KOPT-K1 (cell line): ENCODE results near the gene MRPS31.
"Not testable (repeated sequence)": the region's sequence is repeated elsewhere in the genome, so short reads cannot be mapped to it uniquely, and the experiment has no call there.

ENCODE experiments used
- H3K27ac ChIP-seq: fragments of 200-600 bp; sonication (generic); 2 replicates; pipeline ENCODE4 v1.5.1; 2016; ENCODE audit warnings: antibody characterized with exemption, mild to moderate bottlenecking, low read depth, low read length; ENCODE audit not compliant: poor library complexity, severe bottlenecking
- H3K36me3 ChIP-seq: fragments of 200-600 bp; sonication (generic); 2 replicates; pipeline ENCODE4 v1.5.1; 2017; ENCODE audit warnings: antibody characterized with exemption, mild to moderate bottlenecking, low read length, moderate library complexity; ENCODE audit not compliant: insufficient read depth
- H3K9me3 ChIP-seq: fragments of 200-600 bp; sonication (generic); 2 replicates; pipeline ENCODE4 v1.5.1; 2017; ENCODE audit warnings: antibody characterized with exemption, low read length, mild to moderate bottlenecking; ENCODE audit not compliant: insufficient read depth, poor library complexity, severe bottlenecking

The MRPS31 gene

DNA sequence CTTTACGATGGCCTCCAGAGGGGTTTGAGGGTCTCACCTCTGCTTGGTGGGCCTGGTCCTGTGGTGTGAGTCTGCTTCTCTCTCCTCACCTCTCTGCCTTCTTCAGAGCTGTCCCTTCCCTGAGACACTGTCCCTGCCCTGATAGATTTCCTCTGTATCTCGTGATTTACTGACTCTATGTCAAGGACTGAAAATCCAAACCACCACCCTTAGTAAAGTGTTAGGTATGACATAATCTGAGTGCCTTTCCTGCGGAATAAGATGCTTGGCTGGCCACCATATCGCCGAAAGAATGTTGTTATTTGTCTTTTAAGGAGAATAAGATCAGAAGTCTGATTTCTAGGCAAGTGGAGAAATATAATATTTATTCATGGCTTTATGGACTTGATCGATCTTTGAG, 25.7 kb upstream of the MRPS31 start:
- Histone ChIP-seq H3K9me3 (no peaks in the 10 kb centered on the region), H3K27ac (no peak overlapping the region), H3K36me3 (peaks cover 73% of the 10 kb centered on the region)

DNA sequence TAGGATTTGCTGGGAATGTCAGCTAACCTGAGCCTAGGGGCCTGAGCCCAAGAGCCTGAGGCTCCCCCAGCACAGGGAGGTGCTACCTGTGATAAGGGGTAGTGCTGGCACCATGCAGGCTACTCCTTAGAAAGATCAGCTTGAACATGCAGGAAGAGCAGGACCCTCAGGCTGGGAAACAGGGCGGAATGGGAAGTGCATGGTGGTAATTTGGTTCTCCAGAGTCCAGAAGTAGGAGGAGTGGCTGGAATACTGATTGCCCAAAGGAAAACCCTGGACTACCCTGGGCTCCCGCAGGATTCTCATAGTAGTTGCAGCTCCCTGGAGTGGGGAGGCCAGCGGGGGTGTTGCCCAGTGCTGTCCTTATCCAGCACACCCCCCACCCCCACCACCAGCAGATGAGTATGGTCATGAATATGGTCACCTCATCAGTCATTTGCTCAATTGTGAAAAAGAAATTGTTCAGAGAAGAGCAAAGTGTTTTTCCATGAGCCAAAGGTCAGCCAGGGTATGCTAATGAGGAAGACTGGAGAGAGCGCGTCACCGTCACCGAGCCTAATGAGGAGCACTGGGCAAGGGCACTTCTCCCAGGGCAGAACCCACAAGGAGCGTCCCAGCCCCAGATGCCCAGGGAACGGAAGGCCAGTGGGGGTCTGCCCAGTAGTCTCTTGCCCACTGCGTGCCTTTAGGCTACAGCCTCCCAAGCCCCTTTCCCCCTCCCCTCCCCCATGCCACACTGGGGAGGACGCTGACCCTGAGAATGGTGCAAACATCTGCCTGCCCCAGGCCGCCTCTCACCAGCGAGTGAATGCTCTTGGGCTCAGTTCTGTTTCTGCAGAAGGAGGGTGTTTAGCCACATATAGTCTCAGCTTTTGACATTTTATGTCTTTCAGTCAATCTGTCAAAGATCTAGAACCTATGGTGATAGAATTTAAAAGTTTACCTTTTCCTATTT, 23.7 kb upstream of the MRPS31 start:
- H3K9me3 ChIP-seq = no peaks in the 10 kb centered on the region
- no peak overlapping the region for H3K27ac ChIP-seq
- H3K36me3 ChIP-seq = peaks cover 54% of the 10 kb centered on the region

DNA sequence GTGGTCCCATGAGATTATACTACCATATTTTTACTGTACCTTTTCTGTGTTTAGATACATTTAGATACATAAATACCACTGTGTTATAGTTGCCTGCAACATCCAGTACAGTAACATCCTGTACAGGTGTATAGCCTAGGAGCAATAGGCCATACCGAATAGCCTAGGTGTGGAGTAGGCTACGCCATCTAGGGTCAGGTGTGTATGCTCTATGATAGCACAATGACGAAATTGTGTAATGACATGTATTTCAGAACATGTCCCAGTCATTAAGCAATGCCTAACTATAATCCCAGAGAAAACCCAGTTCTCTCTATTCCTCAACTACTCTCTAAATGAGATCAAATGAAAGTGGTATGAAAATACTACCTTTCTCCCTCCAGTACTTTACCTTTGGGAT, 22.3 kb upstream of the MRPS31 start:
- peaks cover 40% of the 10 kb centered on the region; the same call in 1 of the 2 replicates for H3K36me3 ChIP-seq
- H3K27ac ChIP-seq = peak overlapping the region; percentile 56
- H3K9me3 ChIP-seq = no peaks in the 10 kb centered on the region

DNA sequence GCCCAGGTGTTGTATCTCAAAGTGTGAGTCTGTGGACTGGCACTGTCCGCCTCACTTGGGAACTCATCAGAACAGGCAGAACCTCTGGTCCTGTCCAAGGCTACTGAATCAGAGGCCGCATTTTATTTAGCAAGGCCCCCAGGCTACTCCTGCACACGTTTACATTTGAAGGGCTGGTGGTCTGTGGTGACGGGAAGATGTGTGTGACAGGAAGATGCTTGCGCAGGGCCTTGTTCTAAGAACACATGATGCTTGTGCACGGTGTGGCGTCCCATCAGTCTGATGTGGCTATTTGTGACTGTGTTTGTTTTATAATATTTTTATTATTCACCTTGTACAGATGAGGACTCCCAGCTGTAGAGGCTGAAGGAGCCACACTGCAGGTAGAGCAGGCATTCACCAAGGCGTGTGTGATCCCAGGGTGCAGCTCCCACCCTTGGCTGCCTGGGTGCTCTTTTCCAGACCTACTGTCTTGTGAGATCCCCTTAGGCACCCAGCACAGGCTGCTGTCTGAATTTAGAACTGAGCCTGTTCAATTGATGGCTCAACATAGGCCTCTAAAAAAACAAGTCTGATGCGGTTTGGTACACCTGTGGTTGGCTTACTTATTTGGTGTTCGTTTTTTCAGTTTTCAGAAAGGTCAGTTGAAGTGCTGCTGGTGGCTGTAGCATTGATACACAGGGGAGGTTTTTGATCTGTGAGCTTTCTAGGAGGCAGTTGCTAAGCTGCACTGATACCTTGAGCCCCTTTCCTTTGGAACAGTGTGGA, 21.5 kb upstream of the MRPS31 start:
- Histone ChIP-seq H3K27ac (peak overlapping the region; percentile 56), H3K36me3 (peaks cover 39% of the 10 kb centered on the region; the same call in 1 of the 2 replicates), H3K9me3 (no peaks in the 10 kb centered on the region)

DNA sequence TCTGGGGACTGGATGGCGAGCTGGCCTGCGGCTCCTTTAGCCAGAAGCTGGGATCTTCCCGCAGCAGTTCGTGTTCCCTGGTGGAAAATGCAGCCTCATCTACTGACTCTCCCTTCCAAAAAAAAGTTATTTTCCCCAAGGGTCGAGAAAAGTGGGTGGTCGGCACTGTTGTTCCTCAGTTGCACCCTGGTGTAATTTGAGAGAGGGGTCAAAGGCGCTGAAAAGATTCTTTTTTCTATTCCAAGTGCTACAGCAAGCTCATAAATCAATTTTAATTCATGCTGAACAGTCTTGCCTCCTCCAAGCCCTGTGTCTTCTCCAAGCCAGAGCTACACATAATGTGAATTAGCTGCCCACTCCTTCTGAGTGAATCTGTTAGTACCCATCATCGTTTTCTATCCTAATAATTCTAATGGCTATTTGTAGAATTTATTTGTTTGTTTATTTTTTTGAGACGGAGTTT, 19.2 kb upstream of the MRPS31 start:
- Histone ChIP-seq H3K27ac (peak overlapping the region; percentile 71), H3K9me3 (no peaks in the 10 kb centered on the region), H3K36me3 (peaks cover 21% of the 10 kb centered on the region; the same call in 1 of the 2 replicates)

DNA sequence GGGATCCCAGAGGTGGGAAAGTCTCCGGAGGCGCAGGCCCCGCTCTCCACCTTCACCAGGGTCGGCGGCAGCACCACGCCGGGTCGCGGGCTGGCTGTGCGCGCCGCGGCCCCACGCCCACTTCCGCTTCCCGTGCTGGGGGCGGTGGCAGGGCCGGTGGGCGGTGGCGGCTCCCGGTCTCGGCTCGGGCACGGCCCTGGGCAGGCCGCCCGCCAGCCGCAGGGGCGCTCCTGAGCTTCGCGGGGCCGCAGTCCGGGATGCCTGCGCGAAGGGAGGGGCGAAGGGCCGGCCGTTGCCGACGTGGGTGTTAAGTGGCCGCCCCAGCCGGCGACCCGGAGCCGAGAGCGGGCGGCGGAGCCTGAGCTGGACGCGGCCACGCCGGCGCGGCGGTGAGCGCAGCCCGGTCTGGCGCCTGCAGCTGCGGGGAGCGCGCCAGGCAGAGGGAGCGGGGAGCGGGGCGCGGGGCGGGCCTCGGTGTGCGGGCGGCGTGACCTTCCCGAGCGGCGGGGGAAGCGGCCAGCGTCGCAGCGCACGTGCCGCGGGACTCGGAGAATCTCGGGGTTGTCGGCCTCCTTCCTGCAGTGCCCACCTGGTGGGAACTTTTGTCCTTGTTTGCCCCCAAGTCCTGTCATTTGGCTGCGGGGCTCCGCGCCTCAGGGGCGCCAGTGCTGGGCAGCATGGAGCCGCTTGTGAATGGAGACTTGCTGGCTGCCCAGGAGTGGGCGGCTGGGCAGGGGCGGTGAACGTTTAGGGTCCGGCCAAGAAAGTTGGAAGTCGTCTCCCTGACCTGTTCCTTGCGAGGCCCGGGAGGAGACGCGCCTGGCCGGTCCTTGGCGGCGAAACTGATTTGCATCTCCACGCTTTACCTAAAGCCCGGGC, 18.5 kb upstream of the MRPS31 start, which contains the start of gene SLC25A15:
SLC25A15 (plus strand) TSS at position 337 of the 879 bp plus-strand sequence. CDS start 3,616 bp downstream, outside the sequence.
- Histone ChIP-seq H3K9me3 (no peaks in the 10 kb centered on the region), H3K27ac (peak within 1 kb of the TSS; percentile 71), H3K36me3 (peaks cover 14% of the 10 kb centered on the region; the same call in 1 of the 2 replicates)

DNA sequence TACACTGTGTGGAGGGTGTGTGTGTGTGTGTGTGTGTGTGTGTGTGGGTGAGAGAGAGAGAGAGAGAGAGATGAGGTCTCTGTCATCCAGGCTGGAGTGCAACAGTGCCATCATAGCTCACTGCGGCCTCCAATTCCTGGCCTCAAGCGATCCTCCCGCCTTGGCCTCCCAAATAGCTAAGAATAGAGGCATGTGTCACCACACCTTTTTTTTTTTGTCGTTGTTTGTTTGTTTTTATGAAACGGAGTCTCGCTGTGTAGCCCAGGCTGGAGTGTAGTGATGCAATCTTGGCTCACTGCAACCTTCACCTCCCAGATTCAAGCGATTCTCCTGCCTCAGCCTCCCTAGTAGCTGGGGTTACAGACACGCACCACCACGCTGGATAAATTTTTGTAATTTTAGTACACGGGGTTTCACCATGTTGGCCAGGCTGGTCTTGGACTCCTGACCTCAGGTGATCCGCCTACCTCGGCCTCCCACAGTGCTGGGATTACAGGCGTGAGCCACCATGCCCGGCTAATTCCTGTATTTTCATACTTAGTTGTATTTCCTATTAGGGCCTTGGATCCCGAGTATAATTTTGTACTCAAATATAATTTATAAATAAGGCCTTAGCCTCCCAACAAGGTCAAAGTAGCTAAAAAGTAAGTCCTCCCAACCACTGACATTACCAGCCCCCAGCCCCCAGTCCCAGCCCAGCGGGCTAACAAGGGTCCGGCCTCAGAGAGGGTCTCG, 17.7 kb upstream of the MRPS31 start:
- not testable (repeated sequence) for H3K9me3 ChIP-seq, H3K36me3 ChIP-seq
- H3K27ac ChIP-seq = peak overlapping the region; percentile 71

DNA sequence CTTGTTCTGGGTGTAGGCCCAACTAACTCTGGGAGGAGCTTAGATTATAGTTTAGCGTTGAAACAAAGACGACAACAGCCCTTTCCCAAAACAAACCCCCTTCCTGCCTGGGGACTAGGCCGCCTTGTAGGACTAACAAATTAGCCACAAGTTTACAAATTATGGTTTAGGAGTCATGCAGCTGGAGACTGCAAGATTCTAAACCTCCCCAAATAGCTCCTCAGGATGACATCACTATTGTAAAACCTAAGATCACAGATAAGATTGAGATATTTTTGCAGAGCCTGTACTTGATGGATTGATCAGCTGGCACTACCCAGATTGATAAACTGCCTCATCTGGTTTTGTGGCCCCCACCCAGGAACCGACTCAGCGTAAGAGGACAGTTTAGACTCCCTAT, 16.1 kb upstream of the MRPS31 start:
- Histone ChIP-seq H3K9me3 (no peaks in the 10 kb centered on the region), H3K27ac (no peak overlapping the region), H3K36me3 (no peaks in the 10 kb centered on the region)

DNA sequence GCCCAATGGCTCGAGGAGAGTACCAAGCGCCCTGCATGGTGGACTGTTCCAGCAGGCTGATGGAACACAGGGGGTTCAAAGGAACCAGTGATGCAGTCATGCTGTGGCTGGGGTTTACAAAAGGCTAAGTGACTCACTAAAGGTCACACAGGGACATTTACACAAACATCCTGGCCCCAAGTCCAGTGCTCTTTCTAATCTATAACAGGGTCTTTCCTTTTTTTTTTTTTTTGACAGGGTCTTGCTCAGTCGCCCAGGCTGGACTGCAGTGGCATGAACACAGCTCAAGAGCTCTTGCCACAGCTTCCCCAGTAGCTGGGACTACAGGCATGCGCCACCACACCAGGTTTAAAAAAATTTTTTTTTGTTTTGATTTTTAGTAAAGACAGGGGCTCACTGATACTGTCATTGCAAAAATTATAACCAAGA, 15.6 kb upstream of the MRPS31 start:
- H3K27ac ChIP-seq = no peak overlapping the region
- H3K36me3 ChIP-seq = no peaks in the 10 kb centered on the region
- no peaks in the 10 kb centered on the region for H3K9me3 ChIP-seq

DNA sequence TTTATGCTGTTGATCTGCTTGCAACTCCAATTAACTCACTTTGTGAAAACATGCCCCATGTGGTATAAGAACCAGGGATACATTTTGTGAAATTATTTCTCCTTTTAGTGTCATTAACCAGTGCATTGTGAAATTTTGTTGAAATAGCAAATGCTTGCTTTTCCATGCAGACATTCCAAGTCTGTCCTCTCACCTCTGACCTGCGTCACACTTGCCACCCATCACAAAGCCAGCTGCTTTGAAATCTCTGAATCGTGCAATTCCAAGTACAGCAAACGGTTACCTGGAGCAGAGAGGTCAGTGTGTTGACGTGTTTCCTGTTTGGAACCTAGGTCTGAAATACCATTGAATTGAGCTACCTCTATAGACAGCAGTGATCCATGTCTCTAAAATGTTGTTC, 13.6 kb upstream of the MRPS31 start:
- no peak overlapping the region for H3K27ac ChIP-seq
- no peaks in the 10 kb centered on the region for H3K9me3 ChIP-seq
- no peaks in the 10 kb centered on the region for H3K36me3 ChIP-seq

DNA sequence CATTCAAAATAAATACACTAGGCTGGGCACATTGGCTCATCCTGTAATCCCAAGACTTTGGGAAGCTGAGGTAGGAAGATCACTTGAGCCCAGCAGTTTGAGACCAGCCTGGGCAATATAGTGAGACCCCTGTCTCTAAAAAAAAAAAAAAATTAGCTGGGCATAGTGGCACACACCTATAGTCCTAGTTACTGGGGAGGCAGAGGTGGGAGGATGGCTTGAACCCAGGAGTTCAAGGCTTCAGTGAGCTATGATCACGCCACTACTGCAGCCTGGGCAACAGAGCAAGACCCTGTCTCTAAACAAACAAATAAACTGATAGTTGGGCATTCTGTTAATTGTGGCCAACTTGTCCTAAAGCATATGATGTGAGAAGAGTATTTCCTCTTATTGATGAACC, 12.0 kb upstream of the MRPS31 start:
- H3K27ac ChIP-seq, H3K9me3 ChIP-seq, H3K36me3 ChIP-seq: not testable (repeated sequence)

DNA sequence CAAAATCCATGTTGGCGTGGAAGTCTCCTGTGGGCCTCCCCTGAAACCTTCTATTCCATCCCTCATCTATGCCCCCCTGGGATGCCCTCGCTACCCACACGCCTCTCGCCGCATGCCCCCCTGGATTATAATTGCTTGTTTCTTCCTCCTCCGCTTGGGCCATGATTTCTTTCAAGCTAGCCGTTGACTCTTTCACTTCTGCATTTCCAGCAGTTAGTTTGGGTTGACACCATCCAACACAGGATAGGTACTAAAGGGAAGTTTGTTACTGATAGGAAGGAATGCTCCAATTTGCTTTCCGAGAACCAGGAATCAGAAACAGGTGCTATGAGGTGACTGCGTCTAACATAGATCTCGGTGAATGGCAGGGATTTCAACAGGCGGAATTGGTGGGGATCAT, 10.7 kb upstream of the MRPS31 start:
- no peak overlapping the region for H3K27ac ChIP-seq
- no peaks in the 10 kb centered on the region for H3K9me3 ChIP-seq
- H3K36me3 ChIP-seq = no peaks in the 10 kb centered on the region

DNA sequence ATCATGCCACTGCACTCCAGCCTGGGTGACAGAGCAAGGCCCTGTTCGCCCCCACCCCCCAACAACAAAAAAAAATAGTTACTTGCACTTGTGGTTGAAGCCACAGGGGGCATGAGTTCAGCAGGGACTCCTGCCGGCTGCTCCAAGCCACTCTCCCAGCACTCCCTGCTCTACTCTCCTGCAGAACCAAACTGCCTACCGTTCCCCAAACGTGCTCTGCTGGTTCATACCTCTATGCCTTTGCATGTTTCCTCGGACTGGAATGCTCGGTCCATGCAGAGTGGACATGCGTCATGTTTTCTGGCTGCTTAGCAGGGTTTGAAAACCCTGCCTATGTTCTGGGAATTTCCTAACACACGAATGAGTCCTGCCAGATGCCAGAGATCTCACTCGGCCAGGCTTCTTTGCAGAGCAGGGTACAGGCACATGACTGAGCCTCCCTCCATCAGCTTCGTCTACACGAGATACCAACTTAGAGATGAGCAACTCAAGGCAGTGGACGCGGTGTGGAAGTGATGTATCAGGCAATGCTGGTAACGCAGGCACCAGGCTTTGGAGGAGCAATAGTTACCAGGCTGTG, 9.9 kb upstream of the MRPS31 start:
- Histone ChIP-seq H3K36me3 (no peaks in the 10 kb centered on the region), H3K9me3 (no peaks in the 10 kb centered on the region), H3K27ac (no peak overlapping the region)
